ENCODE data around the gene FRMD4A.

- TF ChIP-seq CTCF (IDR thresholded peaks at IDR 0.05; ENCODE audit: low read length) (no peak), EZH2 (optimal IDR thresholded peaks at IDR 0.05; ENCODE audit: low read depth, low read length) (no peak)
Observed at GRCh38 chr10:14022052-14022451, 308.7 kb downstream of the FRMD4A start.

Measured in MM.1S (cell line).